ENCODE measurements around the gene NTSR1. TPM values are rescaled to one million over a fixed set of nuclear protein-coding genes. Genes with fewer than 3 reads are reported as not detected.
A peak's percentile ranks its signal among the peaks of the same experiment; 100 is the strongest.

The NTSR1 gene
- total and polyA plus RNA-seq, 2 of the 13 experiments (the other 11 are each of a cell fraction or from before 2014, with no cell fraction given) = 0.09 to 0.12 TPM

- TF ChIP-seq SNAPC4 (CRISPR knock-in tag; IDR thresholded peaks at IDR 0.05) (no peak), HNRNPL (IDR thresholded peaks at IDR 0.05; ENCODE audit: low read depth, low read length) (no peak), SOX6 (IDR thresholded peaks at IDR 0.05) (no peak), SOX6 (CRISPR knock-in tag; IDR thresholded peaks at IDR 0.05) (no peak), MEIS2 (CRISPR knock-in tag; IDR thresholded peaks at IDR 0.05) (no peak), HNF1B (CRISPR knock-in tag; IDR thresholded peaks at IDR 0.05) (no peak), SMC3 (IDR thresholded peaks at IDR 0.05; ENCODE audit: low read length) (no peak), ZSCAN25 (CRISPR knock-in tag; IDR thresholded peaks at IDR 0.05) (no peak), HNRNPK (IDR thresholded peaks at IDR 0.05; ENCODE audit: low read depth, low read length, poor library complexity, severe bottlenecking) (peak; percentile 78), SRF (IDR thresholded peaks at IDR 0.05; ENCODE audit: low read depth, low read length) (no peak), WIZ (CRISPR knock-in tag; IDR thresholded peaks at IDR 0.05) (no peak), GRHL1 (CRISPR knock-in tag; conservative IDR thresholded peaks at IDR 0.05) (no peak), ZNF510 (CRISPR knock-in tag; IDR thresholded peaks at IDR 0.05; ENCODE audit: low read depth) (no peak)
Measured at GRCh38 chr20:62785393-62785792, 76.8 kb downstream of the NTSR1 start (continued).
